Measurements from ENCODE around the gene ZAR1. TPM values are rescaled to one million over a fixed set of nuclear protein-coding genes. Genes with fewer than 3 reads are reported as not detected.

The ZAR1 gene
- total and polyA plus RNA-seq, 10 of the 15 experiments (the other 5 are each of a cell fraction or from before 2014, with no cell fraction given) = not detected

GRCh38 chr4:48446642-48447041, 43.4 kb upstream of the ZAR1 start (continued):
- no peak for TF ChIP-seq MYB (IDR thresholded peaks at IDR 0.05; ENCODE audit: borderline replicate concordance, low read depth, low read length)

DNA sequence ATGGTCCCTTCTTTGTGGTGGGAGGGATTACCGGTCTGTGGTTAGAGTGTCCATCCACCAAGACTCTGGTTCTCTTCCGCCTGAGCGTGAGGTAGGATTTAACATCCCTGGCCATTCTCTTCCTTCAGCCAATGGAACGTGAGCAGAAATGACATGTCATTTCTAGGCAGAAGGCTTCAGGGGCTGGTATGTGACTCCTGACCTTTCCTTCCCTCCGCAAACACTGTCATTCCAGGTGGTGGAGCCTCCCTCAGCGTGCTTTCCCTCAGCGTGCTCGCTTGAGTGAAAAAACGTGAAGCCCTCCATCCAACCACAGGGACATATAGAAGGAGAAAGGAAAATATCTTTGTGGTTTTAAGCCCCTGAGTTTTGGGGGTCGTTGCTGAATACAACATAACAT, 40.9 kb upstream of the ZAR1 start:
- CTCF ChIA-PET = no interaction called here
- Histone ChIP-seq H3K4me3 (no peak overlapping the region), H3K4me2 (ENCODE audit: control insufficient read depth, insufficient read depth) (no peak overlapping the region), H3K4me1 (ENCODE audit: control insufficient read depth, insufficient read depth, low read length) (no peaks in the 10 kb centered on the region), H3K9me3 (replicated peaks; ENCODE audit: control insufficient read depth, insufficient read depth, low read length) (no peaks in the 10 kb centered on the region), H2AFZ (ENCODE audit: control insufficient read depth, low read depth, low read length) (no peak overlapping the region), H3K36me3 (ENCODE audit: control insufficient read depth in 2 of 2, insufficient read depth in 2 of 2, low read length in 1 of 2) (no peaks in the 10 kb centered on the region), H4K20me1 (ENCODE audit: control insufficient read depth, insufficient read depth) (no peaks in the 10 kb centered on the region), H3K9ac (ENCODE audit: control insufficient read depth, insufficient read depth, low read length) (no peak overlapping the region), H3K27ac (ENCODE audit: control insufficient read depth, insufficient read depth) (no peak overlapping the region), H3K27me3 (replicated peaks in 1 of 2; ENCODE audit: control insufficient read depth in 2 of 2, insufficient read depth in 2 of 2, low read length in 1 of 2) (no peaks in the 10 kb centered on the region), H3K79me2 (ENCODE audit: control insufficient read depth, insufficient read depth, low read length) (no peaks in the 10 kb centered on the region)
- SMC1A ChIA-PET (ENCODE audit: uncharacterized antibody, unreplicated experiment) = no interaction called here
- RAD21 ChIA-PET (ENCODE audit: unreplicated experiment) = no interaction called here
- WGBS (ENCODE audit: insufficient coverage, insufficient replicate concordance, low lambda C conversion rate, missing lambda C conversion rate) = 65% methylated on average over 10 of the region's 10 CpGs
- POLR2A ChIA-PET = no interaction called here
- TF ChIP-seq, protein P1, sequence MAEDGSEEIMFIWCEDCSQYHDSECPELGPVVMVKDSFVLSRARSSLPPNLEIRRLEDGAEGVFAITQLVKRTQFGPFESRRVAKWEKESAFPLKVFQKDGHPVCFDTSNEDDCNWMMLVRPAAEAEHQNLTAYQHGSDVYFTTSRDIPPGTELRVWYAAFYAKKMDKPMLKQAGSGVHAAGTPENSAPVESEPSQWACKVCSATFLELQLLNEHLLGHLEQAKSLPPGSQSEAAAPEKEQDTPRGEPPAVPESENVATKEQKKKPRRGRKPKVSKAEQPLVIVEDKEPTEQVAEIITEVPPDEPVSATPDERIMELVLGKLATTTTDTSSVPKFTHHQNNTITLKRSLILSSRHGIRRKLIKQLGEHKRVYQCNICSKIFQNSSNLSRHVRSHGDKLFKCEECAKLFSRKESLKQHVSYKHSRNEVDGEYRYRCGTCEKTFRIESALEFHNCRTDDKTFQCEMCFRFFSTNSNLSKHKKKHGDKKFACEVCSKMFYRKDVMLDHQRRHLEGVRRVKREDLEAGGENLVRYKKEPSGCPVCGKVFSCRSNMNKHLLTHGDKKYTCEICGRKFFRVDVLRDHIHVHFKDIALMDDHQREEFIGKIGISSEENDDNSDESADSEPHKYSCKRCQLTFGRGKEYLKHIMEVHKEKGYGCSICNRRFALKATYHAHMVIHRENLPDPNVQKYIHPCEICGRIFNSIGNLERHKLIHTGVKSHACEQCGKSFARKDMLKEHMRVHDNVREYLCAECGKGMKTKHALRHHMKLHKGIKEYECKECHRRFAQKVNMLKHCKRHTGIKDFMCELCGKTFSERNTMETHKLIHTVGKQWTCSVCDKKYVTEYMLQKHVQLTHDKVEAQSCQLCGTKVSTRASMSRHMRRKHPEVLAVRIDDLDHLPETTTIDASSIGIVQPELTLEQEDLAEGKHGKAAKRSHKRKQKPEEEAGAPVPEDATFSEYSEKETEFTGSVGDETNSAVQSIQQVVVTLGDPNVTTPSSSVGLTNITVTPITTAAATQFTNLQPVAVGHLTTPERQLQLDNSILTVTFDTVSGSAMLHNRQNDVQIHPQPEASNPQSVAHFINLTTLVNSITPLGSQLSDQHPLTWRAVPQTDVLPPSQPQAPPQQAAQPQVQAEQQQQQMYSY (CRISPR knock-in tag; IDR thresholded peaks at IDR 0.05) = no peak
- no peak for TF ChIP-seq BCL3 (IDR thresholded peaks at IDR 0.05; ENCODE audit: borderline replicate concordance, insufficient read depth, low read depth, low read length, poor library complexity, severe bottlenecking)
- no peak for TF ChIP-seq TCF12 (IDR thresholded peaks at IDR 0.05; ENCODE audit: low read depth, low read length)
- TF ChIP-seq WRNIP1 (IDR thresholded peaks at IDR 0.05; ENCODE audit: borderline replicate concordance, low read depth, low read length) = no peak
- no peak for TF ChIP-seq SP1 (IDR thresholded peaks at IDR 0.05; ENCODE audit: low read depth, low read length)
- TF ChIP-seq POLR2AphosphoS5 (IDR thresholded peaks at IDR 0.05; ENCODE audit: low read length) = no peak
- TF ChIP-seq NR2F1 (conservative IDR thresholded peaks at IDR 0.05) = no peak
- TF ChIP-seq CEBPZ (IDR thresholded peaks at IDR 0.05; ENCODE audit: low read depth, low read length) = no peak
- TF ChIP-seq STAT3 (IDR thresholded peaks at IDR 0.05; ENCODE audit: low read depth, low read length) = no peak
- TF ChIP-seq ZNF217 (IDR thresholded peaks at IDR 0.05) = no peak
- TF ChIP-seq NR2C1 (IDR thresholded peaks at IDR 0.05) = no peak
- in situ Hi-C loops (cut with MboI) = no loop called here
- no peak for FAIRE-seq
- BruUV-seq (replicated peaks) = no TSS peak
- DNase-seq (ENCODE audit: low read depth, low spot score) = no peak
- no peak for ATAC-seq
- intact Hi-C loops (cut with micrococcal nuclease; ENCODE audit: unreplicated experiment) = loop anchor here (5.0 kb wide), 2 partner anchors 48 to 98 kb away; no protein-coding TSS in a partner anchor
